Activated T-helper 9 cell treated with anti-CD3 and anti-CD28 coated beads, Interleukin-2, amount 50 U/mL, for 16 hours (primary cell): ENCODE measurements around the gene SNX11.

Source experiments
- DNase-seq: peaks from one replicate; pipeline ENCODE4 v3.0.0-alpha.2; 2020; ENCODE audit warnings: low read depth

Gene SNX11

GRCh38 chr17:48100160-48100559, 7.4 kb upstream of the SNX11 start:
- no peak for DNase-seq

GRCh38 chr17:48100591-48101011, 7.0 kb upstream of the SNX11 start:
- no peak for DNase-seq

DNA sequence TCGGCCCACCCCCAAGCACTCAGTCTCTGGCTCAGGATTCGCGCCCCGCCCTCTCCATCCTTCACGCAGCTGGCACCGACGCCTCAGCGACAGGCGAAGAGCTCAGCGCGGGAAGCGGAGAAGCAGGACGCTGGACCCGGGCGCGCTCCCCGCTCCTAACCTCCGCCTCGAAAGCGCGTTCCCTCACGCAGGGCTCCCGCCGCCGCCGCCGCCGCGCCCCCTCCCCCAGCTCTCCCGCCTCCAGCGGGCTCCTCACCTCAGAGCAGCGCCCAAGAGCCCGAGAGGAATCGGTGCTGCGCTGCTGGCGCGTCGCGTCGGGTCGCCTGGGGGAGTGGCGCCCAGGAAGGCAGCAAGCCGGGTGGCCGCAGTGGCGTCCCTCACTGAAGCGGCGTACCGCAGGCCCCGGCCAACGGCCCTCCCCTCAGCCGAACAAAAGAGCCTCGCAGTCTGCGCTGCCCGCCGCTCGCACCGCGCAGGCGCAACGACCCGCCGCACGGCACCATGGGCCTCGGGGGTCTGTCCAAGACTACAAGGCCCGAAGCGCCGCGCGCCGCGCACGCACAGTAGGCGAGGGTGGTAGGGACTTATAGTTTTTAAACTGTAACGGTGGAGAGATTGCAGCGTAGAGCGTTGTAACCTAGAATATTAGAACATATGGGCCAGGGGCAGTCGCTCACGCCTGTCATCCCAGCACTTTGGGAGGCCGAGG, 6.4 kb upstream of the SNX11 start, which contains the start of gene CBX1:
CBX1 (minus strand) TSS at position 467 of the 709 bp plus-strand sequence. CDS start 24,474 bp downstream, outside the sequence.
- DNase-seq = peak; percentile 91

- DNase-seq = no peak
Measured at GRCh38 chr17:48102043-48102750, 5.4 kb upstream of the SNX11 start.

DNA sequence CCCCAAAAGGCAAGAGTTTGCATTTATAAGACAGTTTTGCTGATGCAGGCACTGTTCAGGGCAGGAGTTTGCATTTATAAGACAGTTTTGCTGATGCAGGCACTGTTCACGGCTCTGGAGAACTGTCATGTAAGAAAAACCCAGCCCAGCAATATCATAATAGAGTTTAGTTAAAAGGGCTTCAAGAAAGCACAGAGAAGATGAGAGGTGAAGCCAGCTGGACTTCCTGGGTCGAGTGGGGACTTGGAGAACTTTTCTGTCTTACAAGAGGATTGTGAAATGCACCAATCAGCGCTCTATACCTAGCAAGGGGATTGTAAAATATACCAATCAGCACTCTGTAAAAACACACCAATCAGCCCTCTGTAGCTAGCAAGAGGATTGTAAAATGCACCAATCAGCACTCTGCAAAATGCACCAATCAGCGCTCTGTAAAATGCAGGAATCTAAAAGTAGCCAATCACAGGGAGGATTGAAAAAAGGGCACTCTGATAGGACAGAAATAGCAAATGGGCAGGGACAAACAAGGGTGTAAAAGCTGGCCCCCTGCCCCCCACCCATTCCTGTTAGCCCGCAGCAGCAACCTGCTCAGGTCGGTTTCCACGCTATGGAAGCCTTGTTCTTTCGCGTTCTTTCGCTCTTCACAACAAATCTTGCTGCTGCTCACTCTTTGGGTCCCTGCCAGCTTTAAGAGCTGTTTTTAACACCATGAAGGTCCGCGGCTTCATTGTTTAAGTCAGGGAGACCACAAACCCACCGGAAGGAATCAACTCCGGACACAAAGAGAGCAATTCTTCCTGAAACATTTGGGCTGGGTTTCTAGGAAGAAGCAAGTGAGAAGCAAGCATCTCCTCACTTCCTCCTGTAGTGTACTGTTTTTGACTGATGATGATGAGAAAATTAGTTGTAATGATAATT, 4.5 kb upstream of the SNX11 start:
- DNase-seq = no peak

- DNase-seq = no peak
Measured at GRCh38 chr17:48104440-48104839, 3.1 kb upstream of the SNX11 start.

GRCh38 chr17:48106802-48107136, 797 bp upstream of the SNX11 start:
- no peak for DNase-seq

- no peak for DNase-seq
Measured at GRCh38 chr17:48110761-48111160, 3.2 kb downstream of the SNX11 start.

DNA sequence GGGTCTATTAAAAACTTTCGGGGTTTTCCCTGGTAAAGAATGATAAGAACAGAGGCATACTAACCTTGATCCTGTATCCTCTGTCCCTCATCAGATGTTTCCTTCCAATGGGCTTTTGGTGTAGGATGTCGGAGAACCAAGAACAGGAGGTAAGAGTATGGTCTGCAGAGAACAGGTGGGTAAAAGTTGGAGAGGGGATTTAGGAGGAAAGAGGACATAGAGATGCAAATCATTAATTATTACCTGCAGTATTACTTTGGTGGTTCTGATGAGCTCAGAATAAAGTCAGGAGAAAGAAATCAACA, 4.3 kb downstream of the SNX11 start:
- no peak for DNase-seq

DNA sequence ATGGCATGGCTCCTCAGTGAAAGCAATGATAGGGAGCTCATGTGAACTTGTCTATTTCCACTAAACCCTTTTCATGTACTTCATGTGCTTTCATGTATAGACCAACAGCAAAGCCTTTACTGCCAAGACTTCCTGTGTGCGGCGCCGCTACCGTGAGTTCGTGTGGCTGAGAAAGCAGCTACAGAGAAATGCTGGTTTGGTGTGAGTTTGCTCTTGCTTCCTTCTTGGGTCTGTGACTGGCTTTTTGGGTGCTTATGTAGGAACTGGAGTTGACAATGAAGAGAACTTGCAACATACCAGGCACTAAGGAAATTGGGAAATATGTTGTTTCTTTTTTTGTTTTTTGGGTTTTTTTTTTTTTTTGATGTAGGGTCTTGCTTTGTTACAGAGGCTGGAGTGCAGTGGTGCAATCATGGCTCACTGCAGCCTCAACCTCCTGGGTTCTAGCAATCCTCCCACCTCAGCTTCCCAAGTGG, 5.7 kb downstream of the SNX11 start:
- no peak for DNase-seq

GRCh38 chr17:48121923-48122664, 14.5 kb downstream of the SNX11 start:
- no peak for DNase-seq

DNA sequence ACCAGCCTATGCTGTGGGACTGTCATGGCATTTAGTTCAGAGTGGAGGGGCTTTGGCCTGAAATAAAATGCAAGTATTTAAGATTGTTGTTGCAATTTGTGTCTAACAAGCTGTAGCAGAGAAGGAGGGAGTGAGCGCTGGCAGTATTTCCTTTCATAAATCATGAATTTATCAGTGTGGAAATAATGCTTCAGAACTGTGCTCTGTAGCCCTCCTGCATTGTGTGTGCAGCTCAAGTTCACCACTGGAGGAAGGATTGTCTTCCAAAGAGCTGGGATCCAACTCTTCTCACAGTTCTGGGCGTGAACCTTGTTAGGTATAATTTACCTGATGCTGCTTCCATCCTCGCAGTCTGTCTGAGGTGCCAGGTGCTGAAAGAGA, 15.1 kb downstream of the SNX11 start:
- DNase-seq = no peak

DNA sequence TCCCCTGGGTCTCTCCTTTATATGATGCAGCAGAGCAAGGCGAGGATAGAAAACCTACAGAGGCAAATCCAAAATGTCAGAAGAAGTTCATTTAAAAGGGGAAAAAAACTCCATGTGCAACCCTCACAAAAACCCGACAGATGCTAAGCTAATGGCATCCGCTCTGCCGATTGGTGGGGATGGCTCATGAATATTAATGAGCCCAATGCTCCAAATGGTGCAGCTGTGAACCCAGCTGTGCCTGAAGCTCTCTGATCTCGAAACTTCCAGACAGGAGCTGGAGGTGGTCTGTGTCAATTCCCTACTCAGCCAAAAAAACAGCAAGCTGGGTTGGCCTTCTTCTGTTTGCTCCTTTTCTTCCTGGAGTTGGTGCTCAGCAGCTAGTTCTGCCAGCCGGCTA, 15.5 kb downstream of the SNX11 start:
- DNase-seq = no peak

- no peak for DNase-seq
Measured at GRCh38 chr17:48123776-48124388, 16.3 kb downstream of the SNX11 start.

- DNase-seq = no peak
Measured at GRCh38 chr17:48125829-48126531, 18.4 kb downstream of the SNX11 start.

DNA sequence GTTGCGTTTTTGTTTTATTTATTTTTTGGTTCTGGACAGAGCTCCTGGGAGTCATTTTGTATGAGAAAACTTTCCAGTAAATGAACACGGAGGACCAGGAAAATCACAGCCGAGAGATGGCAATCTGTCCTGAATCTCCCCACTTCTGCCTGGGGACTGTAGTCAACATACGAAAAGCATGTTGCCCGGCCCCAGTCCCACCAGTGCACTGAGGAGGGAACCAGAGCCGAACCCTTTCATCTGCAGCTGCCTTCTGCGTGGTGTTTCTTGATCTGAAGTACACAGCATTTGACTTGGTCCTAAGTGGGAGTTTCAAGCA, 18.9 kb downstream of the SNX11 start:
- no peak for DNase-seq

GRCh38 chr17:48127371-48128051, 19.9 kb downstream of the SNX11 start:
- DNase-seq = no peak

DNA sequence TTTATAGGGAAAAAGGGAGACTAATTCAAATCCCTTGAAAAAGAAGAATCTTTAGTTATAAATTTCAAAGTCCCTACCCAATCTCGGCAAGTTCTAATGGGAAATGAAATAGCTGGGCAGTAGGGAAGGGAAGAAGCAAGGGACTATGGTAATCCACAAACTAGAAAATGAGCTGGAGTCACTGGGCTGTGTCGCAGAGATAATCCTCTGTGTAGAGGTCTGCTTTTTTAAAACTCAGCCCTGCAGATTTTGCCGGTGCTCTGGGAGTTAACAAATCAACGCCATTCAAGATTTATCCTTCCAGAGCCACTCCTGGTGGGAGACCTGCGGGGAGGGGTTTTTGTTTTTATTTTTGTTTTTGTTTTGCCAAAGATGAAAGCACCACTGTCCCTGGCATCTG, 20.8 kb downstream of the SNX11 start:
- DNase-seq = no peak

GRCh38 chr17:48129981-48130380, 22.4 kb downstream of the SNX11 start:
- DNase-seq = no peak

- peak; percentile 11 for DNase-seq
Measured at GRCh38 chr17:48131216-48131824, 23.8 kb downstream of the SNX11 start.
